ENCODE results near the gene B4GALT4.

GRCh38 chr3:119205209-119205608 is 35.5 kb downstream of the B4GALT4 start:
- TF ChIP-seq, protein P1, sequence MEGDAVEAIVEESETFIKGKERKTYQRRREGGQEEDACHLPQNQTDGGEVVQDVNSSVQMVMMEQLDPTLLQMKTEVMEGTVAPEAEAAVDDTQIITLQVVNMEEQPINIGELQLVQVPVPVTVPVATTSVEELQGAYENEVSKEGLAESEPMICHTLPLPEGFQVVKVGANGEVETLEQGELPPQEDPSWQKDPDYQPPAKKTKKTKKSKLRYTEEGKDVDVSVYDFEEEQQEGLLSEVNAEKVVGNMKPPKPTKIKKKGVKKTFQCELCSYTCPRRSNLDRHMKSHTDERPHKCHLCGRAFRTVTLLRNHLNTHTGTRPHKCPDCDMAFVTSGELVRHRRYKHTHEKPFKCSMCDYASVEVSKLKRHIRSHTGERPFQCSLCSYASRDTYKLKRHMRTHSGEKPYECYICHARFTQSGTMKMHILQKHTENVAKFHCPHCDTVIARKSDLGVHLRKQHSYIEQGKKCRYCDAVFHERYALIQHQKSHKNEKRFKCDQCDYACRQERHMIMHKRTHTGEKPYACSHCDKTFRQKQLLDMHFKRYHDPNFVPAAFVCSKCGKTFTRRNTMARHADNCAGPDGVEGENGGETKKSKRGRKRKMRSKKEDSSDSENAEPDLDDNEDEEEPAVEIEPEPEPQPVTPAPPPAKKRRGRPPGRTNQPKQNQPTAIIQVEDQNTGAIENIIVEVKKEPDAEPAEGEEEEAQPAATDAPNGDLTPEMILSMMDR (conservative IDR thresholded peaks at IDR 0.05; ENCODE audit: low read length) = no peak
- TF ChIP-seq EZH2phosphoT487 (IDR thresholded peaks at IDR 0.05; ENCODE audit: borderline replicate concordance) = no peak
